HCT116 (cell line): Measurements from ENCODE around the gene ZFYVE27. TPM values are rescaled to one million over a fixed set of nuclear protein-coding genes. Genes with fewer than 3 reads are reported as not detected.

Experiments
- ATAC-seq: fragments of 200-7000 bp; cut with Tn5 transposase; 2 replicates; pipeline ENCODE4 v1.9.1; 2020; ENCODE audit warnings: mild to moderate bottlenecking, moderate library complexity
- BruUV-seq: library from RNA; stranded (reverse); fragments of 400-500 nt; replicated peaks from 2 replicates; lab custom pipeline; 2021; lab: Mats Ljungman, UMichigan
- CTCF ChIA-PET: fragments of 300-600 bp; sonication (Branson Sonifier 250); formaldehyde crosslinking; loops from one replicate; lab custom pipeline; 2021; ENCODE audit warnings: antibody characterized with exemption; lab: Charles Lee
- POLR2A ChIA-PET: fragments of 300-600, 350-600 bp; sonication (Branson Sonifier 250); formaldehyde crosslinking; loops from one replicate; lab custom pipeline; 2021; ENCODE audit warnings: antibody characterized with exemption; lab: Charles Lee
- RAD21 ChIA-PET, 2 experiments: fragments of 300-600 bp; sonication (Branson Sonifier 250); formaldehyde crosslinking; loops; one replicate each; lab custom pipeline; 2023; ENCODE audit warnings: low total read pairs in 2 of 2; ENCODE audit not compliant: uncharacterized antibody in 2 of 2, unreplicated experiment in 2 of 2, low non-redundant PET in 1 of 2; lab: Charles Lee
- DNase-seq: peaks from one replicate; pipeline ENCODE4 v3.0.0-alpha.2; 2010; ENCODE audit warnings: low read depth, low spot score
- H2AFZ ChIP-seq: fragments of 200-600 bp; shearing (Covaris generic), sonication (generic); 2 replicates; pipeline ENCODE4 v1.6.1; 2017; ENCODE audit warnings: low read depth, mixed run types, mixed read lengths, antibody characterized with exemption, low read length; ENCODE audit not compliant: poor library complexity, severe bottlenecking
- H3K27ac ChIP-seq: 2 replicates; pipeline ENCODE4 v1.5.1; 2012; ENCODE audit warnings: low read depth, low read length
- H3K27me3 ChIP-seq: fragments of 200-600 bp; sonication (generic); 2 replicates; pipeline ENCODE4 v1.6.1; 2016; ENCODE audit warnings: mixed run types, low read length, mixed read lengths; ENCODE audit not compliant: insufficient read depth
- H3K36me3 ChIP-seq, 2 experiments: fragments of 200-500 bp in 1 of 2; fragments of 200-600 bp in 1 of 2; sonication (Bioruptor generic) in 1 of 2; sonication (generic) in 1 of 2; 2 replicates each; pipeline versions ENCODE4 v1.5.1 to v1.6.1; 2014 to 2016; ENCODE audit warnings: low read length in 2 of 2, inconsistent platforms in 1 of 2, mixed read lengths in 1 of 2, mixed run types in 1 of 2; ENCODE audit not compliant: insufficient read depth in 2 of 2, control insufficient read depth in 1 of 2
- H3K4me1 ChIP-seq, 2 experiments: fragments of 200-600 bp in 1 of 2; sonication (generic) in 1 of 2; 2 replicates each; pipeline versions ENCODE4 v1.5.1 to v1.6.1; 2012 to 2017; ENCODE audit warnings: low read length in 2 of 2, inconsistent platforms in 1 of 2, mild to moderate bottlenecking in 1 of 2, mixed read lengths in 1 of 2, mixed run types in 1 of 2, moderate library complexity in 1 of 2; ENCODE audit not compliant: insufficient read depth in 2 of 2, control insufficient read depth in 1 of 2
- H3K4me2 ChIP-seq: fragments of 200-600 bp; sonication (generic); 2 replicates; pipeline ENCODE4 v1.6.1; 2017; ENCODE audit warnings: mixed run types, low read length, mixed read lengths
- H3K4me3 ChIP-seq, 2 experiments: fragments of 200-600 bp in 1 of 2; sonication (generic) in 1 of 2; replicated peaks in 1 of 2; 2 replicates each; pipeline ENCODE4 v1.5.1; 2011 to 2016; ENCODE audit warnings: low read length in 2 of 2, control low read depth in 1 of 2, low read depth in 1 of 2, mild to moderate bottlenecking in 1 of 2, mixed read lengths in 1 of 2, mixed run types in 1 of 2
- H3K79me2 ChIP-seq: fragments of 200-600 bp; sonication (generic); 2 replicates; pipeline ENCODE4 v1.6.1; 2017; ENCODE audit warnings: mild to moderate bottlenecking, mixed run types, low read length, moderate library complexity, mixed read lengths; ENCODE audit not compliant: insufficient read depth
- H3K9ac ChIP-seq: fragments of 200-600 bp; sonication (generic); 2 replicates; pipeline ENCODE4 v1.6.1; 2016; ENCODE audit warnings: low read length, mixed read lengths
- H3K9me2 ChIP-seq: fragments of 200-600 bp; sonication (generic), shearing (Covaris generic); 2 replicates; pipeline ENCODE4 v1.6.1; 2017; ENCODE audit warnings: mixed run types, mild to moderate bottlenecking, moderate library complexity; ENCODE audit not compliant: insufficient read depth
- H3K9me3 ChIP-seq, 2 experiments: fragments of 200-500 bp in 1 of 2; fragments of 200-600 bp in 1 of 2; sonication (Bioruptor generic) in 1 of 2; sonication (generic) in 1 of 2; 2 replicates each; pipeline ENCODE4 v1.6.1; 2014 to 2017; ENCODE audit warnings: low read length in 2 of 2, mixed read lengths in 2 of 2, inconsistent platforms in 1 of 2, low read depth in 1 of 2, mild to moderate bottlenecking in 1 of 2, mixed run types in 1 of 2, moderate library complexity in 1 of 2; ENCODE audit not compliant: control insufficient read depth in 1 of 2, insufficient read depth in 1 of 2
- H4K20me1 ChIP-seq: fragments of 200-600 bp; sonication (generic), shearing (Covaris generic); 2 replicates; pipeline ENCODE4 v1.6.1; 2017; ENCODE audit warnings: mixed run types, mild to moderate bottlenecking, moderate library complexity; ENCODE audit not compliant: insufficient read depth
- CBX3 ChIP-seq: IDR thresholded peaks from 2 replicates; pipeline ENCODE4 v1.6.1; 2012; ENCODE audit warnings: low read depth
- CEBPB ChIP-seq: IDR thresholded peaks from 2 replicates; pipeline ENCODE4 v1.6.1; 2012; ENCODE audit warnings: low read depth
- EGR1 ChIP-seq: IDR thresholded peaks from 2 replicates; pipeline ENCODE4 v1.6.1; 2012; ENCODE audit warnings: low read depth
- ELF1 ChIP-seq: IDR thresholded peaks from 2 replicates; pipeline ENCODE4 v1.6.1; 2012; ENCODE audit warnings: low read depth, borderline replicate concordance
- EZH2 ChIP-seq: fragments of 200-600 bp; sonication (generic); IDR thresholded peaks from 2 replicates; pipeline ENCODE4 v1.6.1; 2017; ENCODE audit warnings: antibody characterized with exemption, mixed run types
- EZH2phosphoT487 ChIP-seq: fragments of 200-600 bp; IDR thresholded peaks from 2 replicates; pipeline ENCODE4 v1.6.1; 2018; ENCODE audit warnings: antibody characterized with exemption, borderline replicate concordance
- FOSL1 ChIP-seq: IDR thresholded peaks from 2 replicates; pipeline ENCODE4 v1.6.1; 2012; ENCODE audit warnings: low read depth
- POLR2A ChIP-seq: IDR thresholded peaks from 2 replicates; pipeline ENCODE4 v1.7.0; 2011; ENCODE audit warnings: borderline replicate concordance; ENCODE audit not compliant: insufficient read depth, insufficient read length; ENCODE audit errors: extremely low read depth
- POLR2AphosphoS5 ChIP-seq: IDR thresholded peaks from 2 replicates; pipeline ENCODE4 v1.6.1; 2011; ENCODE audit warnings: mild to moderate bottlenecking, low read depth, low read length, moderate library complexity
- SIN3A ChIP-seq: IDR thresholded peaks from 2 replicates; pipeline ENCODE4 v1.6.1; 2012; ENCODE audit warnings: low read depth
- SP1 ChIP-seq: IDR thresholded peaks from 2 replicates; pipeline ENCODE4 v1.6.1; 2012; ENCODE audit warnings: low read depth
- SRF ChIP-seq: IDR thresholded peaks from 2 replicates; pipeline ENCODE4 v1.6.1; 2012; ENCODE audit warnings: low read depth
- YY1 ChIP-seq: IDR thresholded peaks from 2 replicates; pipeline ENCODE4 v1.6.1; 2011; ENCODE audit warnings: low read length, low read depth, moderate library complexity, mild to moderate bottlenecking; ENCODE audit not compliant: insufficient replicate concordance; ENCODE audit errors: extremely low read depth
- ZFX ChIP-seq: fragments of 450-650 bp; IDR thresholded peaks from 2 replicates; pipeline ENCODE4 v1.6.1; 2017
- ZNF274 ChIP-seq: fragments of 200-500 bp; sonication (Bioruptor generic); IDR thresholded peaks from 2 replicates; pipeline ENCODE4 v1.6.1; 2014; ENCODE audit warnings: mild to moderate bottlenecking, low read depth, low read length, inconsistent platforms
- intact Hi-C: fragments of 100-400 bp; cut with micrococcal nuclease; formaldehyde crosslinking; loops from 2 replicates; pipeline ENCODE4 v1.10.0; 2022
- total RNA-seq: library from RNA; stranded (reverse); gene quantifications from one replicate; pipeline ENCODE4 v1.2.1, GENCODE V29; 2021; ENCODE audit not compliant: unreplicated experiment
- TF ChIP-seq, protein P1 (sequence below): IDR thresholded peaks from 2 replicates; pipeline ENCODE4 v1.6.1; 2012; ENCODE audit warnings: low read depth
- TF ChIP-seq, protein P2 (sequence below), 3 experiments: fragments of 200-600 bp in 1 of 3; sonication (generic) in 1 of 3; IDR thresholded peaks in 2 of 3; conservative IDR thresholded peaks in 1 of 3; 2 replicates each; pipeline ENCODE4 v1.5.1; 2012 to 2017; ENCODE audit warnings: low read depth in 2 of 3, low read length in 2 of 3, antibody characterized with exemption in 1 of 3, borderline replicate concordance in 1 of 3, control low read depth in 1 of 3, mild to moderate bottlenecking in 1 of 3, mixed read lengths in 1 of 3, mixed run types in 1 of 3, moderate library complexity in 1 of 3; ENCODE audit not compliant: insufficient read depth in 1 of 3
- TF ChIP-seq, protein P3 (sequence below): IDR thresholded peaks from 2 replicates; pipeline ENCODE4 v1.6.1; 2012
- TF ChIP-seq, protein P4 (sequence below): IDR thresholded peaks from 2 replicates; pipeline ENCODE4 v1.6.1; 2011; ENCODE audit warnings: mild to moderate bottlenecking, low read length, moderate library complexity; ENCODE audit not compliant: insufficient replicate concordance; ENCODE audit errors: extremely low read depth

The ZFYVE27 gene
- total RNA-seq, 1 experiment from 2014 or later, result 28.4 TPM

DNA sequence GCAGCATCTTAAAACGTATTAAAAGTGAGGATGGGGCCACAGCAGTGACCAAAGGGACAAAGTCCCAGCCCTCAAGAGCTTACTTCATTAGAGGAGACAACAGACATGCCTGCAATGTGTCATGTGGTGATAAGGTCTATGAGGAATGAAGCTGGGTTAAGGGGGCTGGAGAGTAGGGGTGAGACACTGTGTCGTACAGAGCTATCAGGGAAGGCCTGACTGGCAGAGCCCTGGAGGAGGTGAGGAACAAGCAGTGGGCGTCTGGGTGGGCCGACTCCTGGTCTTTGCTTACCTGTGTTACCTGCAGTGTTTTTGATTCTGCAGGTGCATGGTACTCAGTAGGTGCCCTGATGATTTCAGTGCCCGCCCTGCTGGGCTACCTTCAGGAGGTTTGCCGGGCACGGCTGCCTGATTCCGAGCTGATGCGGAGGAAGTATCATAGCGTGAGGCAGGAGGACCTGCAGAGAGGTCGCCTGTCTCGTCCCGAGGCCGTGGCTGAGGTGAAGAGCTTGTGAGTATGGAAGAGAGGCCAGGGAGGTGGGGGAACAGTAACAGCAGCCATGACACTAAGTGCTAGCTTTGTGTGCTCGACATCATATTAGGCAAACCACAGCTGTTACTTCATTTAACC lies 7.6 kb downstream of the ZFYVE27 start:
- intact Hi-C loops, result no loop called here
- Histone ChIP-seq H2AFZ (no peak overlapping the region), H3K9me3 (no peaks in the 10 kb centered on the region), H3K36me3 (peaks cover 60 to 65% of the 10 kb centered on the region in 2 experiments), H3K4me2 (no peak overlapping the region), H3K27ac (no peak overlapping the region), H3K4me3 (no peak overlapping the region), H3K79me2 (peaks cover 55% of the 10 kb centered on the region), H4K20me1 (no peaks in the 10 kb centered on the region), H3K9ac (no peak overlapping the region), H3K9me2 (no peaks in the 10 kb centered on the region), H3K4me1 (no peaks in the 10 kb centered on the region), H3K27me3 (no peaks in the 10 kb centered on the region)
- no TSS peak for BruUV-seq
- ChIA-PET POLR2A (interaction anchor here (1.1 kb wide), 1 partner anchor 144 kb away, joined by 7 read pairs; no protein-coding TSS in a partner anchor), RAD21 (no interaction called here), CTCF (no interaction called here)
- ATAC-seq, result no peak
- TF ChIP-seq, protein P1, sequence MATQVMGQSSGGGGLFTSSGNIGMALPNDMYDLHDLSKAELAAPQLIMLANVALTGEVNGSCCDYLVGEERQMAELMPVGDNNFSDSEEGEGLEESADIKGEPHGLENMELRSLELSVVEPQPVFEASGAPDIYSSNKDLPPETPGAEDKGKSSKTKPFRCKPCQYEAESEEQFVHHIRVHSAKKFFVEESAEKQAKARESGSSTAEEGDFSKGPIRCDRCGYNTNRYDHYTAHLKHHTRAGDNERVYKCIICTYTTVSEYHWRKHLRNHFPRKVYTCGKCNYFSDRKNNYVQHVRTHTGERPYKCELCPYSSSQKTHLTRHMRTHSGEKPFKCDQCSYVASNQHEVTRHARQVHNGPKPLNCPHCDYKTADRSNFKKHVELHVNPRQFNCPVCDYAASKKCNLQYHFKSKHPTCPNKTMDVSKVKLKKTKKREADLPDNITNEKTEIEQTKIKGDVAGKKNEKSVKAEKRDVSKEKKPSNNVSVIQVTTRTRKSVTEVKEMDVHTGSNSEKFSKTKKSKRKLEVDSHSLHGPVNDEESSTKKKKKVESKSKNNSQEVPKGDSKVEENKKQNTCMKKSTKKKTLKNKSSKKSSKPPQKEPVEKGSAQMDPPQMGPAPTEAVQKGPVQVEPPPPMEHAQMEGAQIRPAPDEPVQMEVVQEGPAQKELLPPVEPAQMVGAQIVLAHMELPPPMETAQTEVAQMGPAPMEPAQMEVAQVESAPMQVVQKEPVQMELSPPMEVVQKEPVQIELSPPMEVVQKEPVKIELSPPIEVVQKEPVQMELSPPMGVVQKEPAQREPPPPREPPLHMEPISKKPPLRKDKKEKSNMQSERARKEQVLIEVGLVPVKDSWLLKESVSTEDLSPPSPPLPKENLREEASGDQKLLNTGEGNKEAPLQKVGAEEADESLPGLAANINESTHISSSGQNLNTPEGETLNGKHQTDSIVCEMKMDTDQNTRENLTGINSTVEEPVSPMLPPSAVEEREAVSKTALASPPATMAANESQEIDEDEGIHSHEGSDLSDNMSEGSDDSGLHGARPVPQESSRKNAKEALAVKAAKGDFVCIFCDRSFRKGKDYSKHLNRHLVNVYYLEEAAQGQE, result no peak
- TF ChIP-seq FOSL1 (no peak), SRF (no peak), SP1 (no peak), EZH2 (no peak), EGR1 (no peak), SIN3A (no peak), ELF1 (no peak), CEBPB (no peak), POLR2AphosphoS5 (no peak), CBX3 (no peak), POLR2A (no peak), ZFX (no peak), EZH2phosphoT487 (no peak), YY1 (no peak), ZNF274 (no peak)
- TF ChIP-seq, protein P2, sequence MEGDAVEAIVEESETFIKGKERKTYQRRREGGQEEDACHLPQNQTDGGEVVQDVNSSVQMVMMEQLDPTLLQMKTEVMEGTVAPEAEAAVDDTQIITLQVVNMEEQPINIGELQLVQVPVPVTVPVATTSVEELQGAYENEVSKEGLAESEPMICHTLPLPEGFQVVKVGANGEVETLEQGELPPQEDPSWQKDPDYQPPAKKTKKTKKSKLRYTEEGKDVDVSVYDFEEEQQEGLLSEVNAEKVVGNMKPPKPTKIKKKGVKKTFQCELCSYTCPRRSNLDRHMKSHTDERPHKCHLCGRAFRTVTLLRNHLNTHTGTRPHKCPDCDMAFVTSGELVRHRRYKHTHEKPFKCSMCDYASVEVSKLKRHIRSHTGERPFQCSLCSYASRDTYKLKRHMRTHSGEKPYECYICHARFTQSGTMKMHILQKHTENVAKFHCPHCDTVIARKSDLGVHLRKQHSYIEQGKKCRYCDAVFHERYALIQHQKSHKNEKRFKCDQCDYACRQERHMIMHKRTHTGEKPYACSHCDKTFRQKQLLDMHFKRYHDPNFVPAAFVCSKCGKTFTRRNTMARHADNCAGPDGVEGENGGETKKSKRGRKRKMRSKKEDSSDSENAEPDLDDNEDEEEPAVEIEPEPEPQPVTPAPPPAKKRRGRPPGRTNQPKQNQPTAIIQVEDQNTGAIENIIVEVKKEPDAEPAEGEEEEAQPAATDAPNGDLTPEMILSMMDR (IDR thresholded peaks at IDR 0.05 in 2 of 3, conservative IDR thresholded peaks at IDR 0.05 in 1 of 3; ENCODE audit: borderline replicate concordance in 1 of 3, insufficient read depth in 1 of 3, low read depth in 2 of 3, low read length in 2 of 3), result no peak
- TF ChIP-seq, protein P3, sequence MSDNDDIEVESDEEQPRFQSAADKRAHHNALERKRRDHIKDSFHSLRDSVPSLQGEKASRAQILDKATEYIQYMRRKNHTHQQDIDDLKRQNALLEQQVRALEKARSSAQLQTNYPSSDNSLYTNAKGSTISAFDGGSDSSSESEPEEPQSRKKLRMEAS, result no peak
- TF ChIP-seq, protein P4, sequence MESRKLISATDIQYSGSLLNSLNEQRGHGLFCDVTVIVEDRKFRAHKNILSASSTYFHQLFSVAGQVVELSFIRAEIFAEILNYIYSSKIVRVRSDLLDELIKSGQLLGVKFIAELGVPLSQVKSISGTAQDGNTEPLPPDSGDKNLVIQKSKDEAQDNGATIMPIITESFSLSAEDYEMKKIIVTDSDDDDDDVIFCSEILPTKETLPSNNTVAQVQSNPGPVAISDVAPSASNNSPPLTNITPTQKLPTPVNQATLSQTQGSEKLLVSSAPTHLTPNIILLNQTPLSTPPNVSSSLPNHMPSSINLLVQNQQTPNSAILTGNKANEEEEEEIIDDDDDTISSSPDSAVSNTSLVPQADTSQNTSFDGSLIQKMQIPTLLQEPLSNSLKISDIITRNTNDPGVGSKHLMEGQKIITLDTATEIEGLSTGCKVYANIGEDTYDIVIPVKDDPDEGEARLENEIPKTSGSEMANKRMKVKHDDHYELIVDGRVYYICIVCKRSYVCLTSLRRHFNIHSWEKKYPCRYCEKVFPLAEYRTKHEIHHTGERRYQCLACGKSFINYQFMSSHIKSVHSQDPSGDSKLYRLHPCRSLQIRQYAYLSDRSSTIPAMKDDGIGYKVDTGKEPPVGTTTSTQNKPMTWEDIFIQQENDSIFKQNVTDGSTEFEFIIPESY, result no peak
- DNase-seq, result no peak
